ENCODE measurements around the gene EGLN2.

Gene EGLN2

DNA sequence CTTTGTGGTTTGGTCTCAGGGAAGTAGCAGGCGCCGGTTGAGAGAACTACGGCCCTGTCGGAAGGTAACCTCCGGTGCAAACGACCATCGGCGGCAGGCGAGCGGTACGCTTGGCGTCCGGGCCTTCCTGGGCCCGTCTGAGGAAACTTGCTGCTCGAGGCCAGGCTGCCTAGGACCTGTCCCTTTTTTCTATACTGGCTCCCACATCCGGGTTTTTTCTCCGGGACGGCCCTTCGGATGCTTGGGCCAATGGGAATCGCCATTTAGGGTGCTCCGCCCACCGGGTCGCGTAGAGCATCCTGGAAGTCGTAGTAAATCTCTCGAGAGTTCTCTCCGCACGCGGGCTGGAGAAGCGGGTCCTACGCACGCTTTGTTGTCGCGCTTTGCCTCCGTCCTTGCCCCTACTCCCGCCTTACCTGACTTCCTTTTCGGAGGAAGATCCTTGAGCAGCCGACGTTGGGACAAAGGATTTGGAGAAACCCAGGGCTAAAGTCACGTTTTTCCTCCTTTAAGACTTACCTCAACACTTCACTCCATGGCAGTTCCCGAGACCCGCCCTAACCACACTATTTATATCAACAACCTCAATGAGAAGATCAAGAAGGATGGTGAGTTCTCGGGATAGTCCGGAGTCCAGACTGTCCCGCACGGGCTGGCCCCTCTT is 48.0 kb upstream of the EGLN2 start, which contains the start of gene SNRPA (continued):
- TF ChIP-seq KLF9 (tag by site-specific recombination; IDR thresholded peaks at IDR 0.05; ENCODE audit: low read depth) = 0 out of 2 replicates have a peak, but pooled peaks have one; percentile 31
- peak; percentile 79; the same call in 1 of the 2 replicates for TF ChIP-seq KLF7 (tag by site-specific recombination; IDR thresholded peaks at IDR 0.05; ENCODE audit: borderline replicate concordance)
- no peak for TF ChIP-seq ZNF433 (tag by site-specific recombination; IDR thresholded peaks at IDR 0.05; ENCODE audit: low read depth)
- peak; percentile 52; the same call in 1 of the 2 replicates for TF ChIP-seq REST (tag by site-specific recombination; IDR thresholded peaks at IDR 0.05)
- TF ChIP-seq ZNF776 (tag by site-specific recombination; IDR thresholded peaks at IDR 0.05; ENCODE audit: borderline replicate concordance) = no peak
- no peak; the same call in 1 of the 2 replicates for TF ChIP-seq ZBTB48 (tag by site-specific recombination; IDR thresholded peaks at IDR 0.05)
- TF ChIP-seq KLF16 (tag by site-specific recombination; IDR thresholded peaks at IDR 0.05) = no peak; the same call in none of the 2 replicates
- TF ChIP-seq KLF1 (tag by site-specific recombination; IDR thresholded peaks at IDR 0.05) = peak; percentile 63; the same call in 1 of the 2 replicates
- TF ChIP-seq, protein P1, sequence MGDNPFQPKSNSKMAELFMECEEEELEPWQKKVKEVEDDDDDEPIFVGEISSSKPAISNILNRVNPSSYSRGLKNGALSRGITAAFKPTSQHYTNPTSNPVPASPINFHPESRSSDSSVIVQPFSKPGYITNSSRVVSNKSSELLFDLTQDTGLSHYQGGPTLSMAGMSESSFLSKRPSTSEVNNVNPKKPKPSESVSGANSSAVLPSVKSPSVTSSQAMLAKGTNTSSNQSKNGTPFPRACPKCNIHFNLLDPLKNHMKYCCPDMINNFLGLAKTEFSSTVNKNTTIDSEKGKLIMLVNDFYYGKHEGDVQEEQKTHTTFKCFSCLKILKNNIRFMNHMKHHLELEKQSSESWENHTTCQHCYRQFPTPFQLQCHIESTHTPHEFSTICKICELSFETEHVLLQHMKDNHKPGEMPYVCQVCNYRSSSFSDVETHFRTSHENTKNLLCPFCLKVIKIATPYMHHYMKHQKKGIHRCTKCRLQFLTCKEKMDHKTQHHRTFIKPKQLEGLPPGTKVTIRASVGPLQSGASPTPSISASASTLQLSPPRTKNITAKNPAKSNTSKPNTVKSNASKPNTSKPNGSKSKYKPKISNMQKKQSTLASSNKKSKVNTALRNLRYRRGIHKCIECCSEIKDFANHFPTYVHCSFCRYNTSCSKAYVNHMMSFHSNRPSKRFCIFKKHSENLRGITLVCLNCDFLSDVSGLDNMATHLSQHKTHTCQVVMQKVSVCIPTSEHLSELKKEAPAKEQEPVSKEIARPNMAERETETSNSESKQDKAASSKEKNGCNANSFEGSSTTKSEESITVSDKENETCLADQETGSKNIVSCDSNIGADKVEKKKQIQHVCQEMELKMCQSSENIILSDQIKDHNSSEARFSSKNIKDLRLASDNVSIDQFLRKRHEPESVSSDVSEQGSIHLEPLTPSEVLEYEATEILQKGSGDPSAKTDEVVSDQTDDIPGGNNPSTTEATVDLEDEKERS (tag by site-specific recombination; IDR thresholded peaks at IDR 0.05) = no peak
- TF ChIP-seq ELK4 (IDR thresholded peaks at IDR 0.05; ENCODE audit: borderline replicate concordance, low read depth, low read length) = no peak
- TF ChIP-seq ZSCAN23 (tag by site-specific recombination; IDR thresholded peaks at IDR 0.05) = no peak
- no peak for TF ChIP-seq TCF7L2 (IDR thresholded peaks at IDR 0.05; ENCODE audit: borderline replicate concordance, low read depth, low read length)
- peak; percentile 99 for TF ChIP-seq ZNF362 (tag by site-specific recombination; IDR thresholded peaks at IDR 0.05)
- peak; percentile 100 for TF ChIP-seq ZNF10 (tag by site-specific recombination; IDR thresholded peaks at IDR 0.05)
- TF ChIP-seq ZNF658 (tag by site-specific recombination; IDR thresholded peaks at IDR 0.05) = no peak
- no peak for TF ChIP-seq ZNF777 (tag by site-specific recombination; IDR thresholded peaks at IDR 0.05; ENCODE audit: borderline replicate concordance)
- TF ChIP-seq SCRT2 (tag by site-specific recombination; IDR thresholded peaks at IDR 0.05) = no peak
- TF ChIP-seq ZNF394 (tag by site-specific recombination; IDR thresholded peaks at IDR 0.05; ENCODE audit: borderline replicate concordance) = peak; percentile 96
- TF ChIP-seq, protein P2, sequence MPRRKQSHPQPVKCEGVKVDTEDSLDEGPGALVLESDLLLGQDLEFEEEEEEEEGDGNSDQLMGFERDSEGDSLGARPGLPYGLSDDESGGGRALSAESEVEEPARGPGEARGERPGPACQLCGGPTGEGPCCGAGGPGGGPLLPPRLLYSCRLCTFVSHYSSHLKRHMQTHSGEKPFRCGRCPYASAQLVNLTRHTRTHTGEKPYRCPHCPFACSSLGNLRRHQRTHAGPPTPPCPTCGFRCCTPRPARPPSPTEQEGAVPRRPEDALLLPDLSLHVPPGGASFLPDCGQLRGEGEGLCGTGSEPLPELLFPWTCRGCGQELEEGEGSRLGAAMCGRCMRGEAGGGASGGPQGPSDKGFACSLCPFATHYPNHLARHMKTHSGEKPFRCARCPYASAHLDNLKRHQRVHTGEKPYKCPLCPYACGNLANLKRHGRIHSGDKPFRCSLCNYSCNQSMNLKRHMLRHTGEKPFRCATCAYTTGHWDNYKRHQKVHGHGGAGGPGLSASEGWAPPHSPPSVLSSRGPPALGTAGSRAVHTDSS (tag by site-specific recombination; IDR thresholded peaks at IDR 0.05) = no peak
- no peak; the same call in 1 of the 2 replicates for TF ChIP-seq REPIN1 (tag by site-specific recombination; IDR thresholded peaks at IDR 0.05; ENCODE audit: low read depth)
- TF ChIP-seq IKZF3 (tag by site-specific recombination; IDR thresholded peaks at IDR 0.05) = peak; percentile 67
- TF ChIP-seq EGR2 (tag by site-specific recombination; IDR thresholded peaks at IDR 0.05; ENCODE audit: low read depth) = peak; percentile 82
- peak; percentile 67 for TF ChIP-seq ZFHX2 (tag by site-specific recombination; conservative IDR thresholded peaks at IDR 0.05)
- no peak for TF ChIP-seq ZNF521 (tag by site-specific recombination; IDR thresholded peaks at IDR 0.05)
- TF ChIP-seq, protein P3, sequence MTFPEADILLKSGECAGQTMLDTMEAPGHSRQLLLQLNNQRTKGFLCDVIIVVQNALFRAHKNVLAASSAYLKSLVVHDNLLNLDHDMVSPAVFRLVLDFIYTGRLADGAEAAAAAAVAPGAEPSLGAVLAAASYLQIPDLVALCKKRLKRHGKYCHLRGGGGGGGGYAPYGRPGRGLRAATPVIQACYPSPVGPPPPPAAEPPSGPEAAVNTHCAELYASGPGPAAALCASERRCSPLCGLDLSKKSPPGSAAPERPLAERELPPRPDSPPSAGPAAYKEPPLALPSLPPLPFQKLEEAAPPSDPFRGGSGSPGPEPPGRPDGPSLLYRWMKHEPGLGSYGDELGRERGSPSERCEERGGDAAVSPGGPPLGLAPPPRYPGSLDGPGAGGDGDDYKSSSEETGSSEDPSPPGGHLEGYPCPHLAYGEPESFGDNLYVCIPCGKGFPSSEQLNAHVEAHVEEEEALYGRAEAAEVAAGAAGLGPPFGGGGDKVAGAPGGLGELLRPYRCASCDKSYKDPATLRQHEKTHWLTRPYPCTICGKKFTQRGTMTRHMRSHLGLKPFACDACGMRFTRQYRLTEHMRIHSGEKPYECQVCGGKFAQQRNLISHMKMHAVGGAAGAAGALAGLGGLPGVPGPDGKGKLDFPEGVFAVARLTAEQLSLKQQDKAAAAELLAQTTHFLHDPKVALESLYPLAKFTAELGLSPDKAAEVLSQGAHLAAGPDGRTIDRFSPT (tag by site-specific recombination; IDR thresholded peaks at IDR 0.05) = no peak
- TF ChIP-seq ZNF558 (tag by site-specific recombination; IDR thresholded peaks at IDR 0.05) = 0 out of 2 replicates have a peak, but pooled peaks have one; percentile 19
- TF ChIP-seq ZNF112 (tag by site-specific recombination; IDR thresholded peaks at IDR 0.05) = no peak
